ENCODE data around the gene RAB31.

DNA sequence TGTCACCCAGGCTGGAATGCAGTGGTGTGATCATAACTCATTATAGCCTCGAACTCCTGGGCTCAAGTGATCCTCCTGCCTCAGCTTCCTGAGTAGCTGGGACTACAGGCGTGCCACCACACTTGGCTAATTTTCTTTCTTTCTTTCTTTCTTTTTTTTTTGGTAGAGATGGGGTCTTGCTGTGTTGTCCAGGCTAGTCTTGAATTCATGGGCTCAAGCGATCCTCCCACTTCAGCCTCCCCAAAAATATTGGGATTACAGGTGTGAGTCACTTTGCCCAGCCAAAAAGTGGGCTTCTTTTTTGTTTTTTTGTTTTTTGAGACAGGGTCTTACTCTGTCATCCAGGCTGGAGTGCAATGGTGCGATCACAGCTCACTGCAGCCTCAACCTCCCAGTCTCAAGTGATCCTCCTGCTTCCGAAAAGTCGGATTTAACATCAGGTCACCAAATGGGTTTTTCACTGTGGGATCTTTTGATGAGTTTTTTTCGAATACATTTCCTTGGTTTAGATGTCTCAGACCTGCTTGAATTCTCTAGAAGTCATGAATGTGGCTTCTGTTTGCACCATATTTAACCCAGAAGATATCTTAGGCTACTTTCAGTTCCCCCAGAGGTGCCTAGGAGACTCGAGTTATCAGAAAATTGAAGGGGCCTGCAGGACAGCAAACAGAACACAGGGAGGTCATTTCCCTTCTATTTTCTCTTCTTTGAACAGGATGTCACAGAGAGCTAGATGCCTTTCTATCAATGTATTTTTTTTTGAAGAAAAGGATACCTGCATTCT lies 8.9 kb downstream of the RAB31 start:
- TF ChIP-seq EP300 (IDR thresholded peaks at IDR 0.05) (no peak), POLR2A (IDR thresholded peaks at IDR 0.05) (no peak), POLR2AphosphoS5 (IDR thresholded peaks at IDR 0.05) (no peak)
- TF ChIP-seq, protein P1, sequence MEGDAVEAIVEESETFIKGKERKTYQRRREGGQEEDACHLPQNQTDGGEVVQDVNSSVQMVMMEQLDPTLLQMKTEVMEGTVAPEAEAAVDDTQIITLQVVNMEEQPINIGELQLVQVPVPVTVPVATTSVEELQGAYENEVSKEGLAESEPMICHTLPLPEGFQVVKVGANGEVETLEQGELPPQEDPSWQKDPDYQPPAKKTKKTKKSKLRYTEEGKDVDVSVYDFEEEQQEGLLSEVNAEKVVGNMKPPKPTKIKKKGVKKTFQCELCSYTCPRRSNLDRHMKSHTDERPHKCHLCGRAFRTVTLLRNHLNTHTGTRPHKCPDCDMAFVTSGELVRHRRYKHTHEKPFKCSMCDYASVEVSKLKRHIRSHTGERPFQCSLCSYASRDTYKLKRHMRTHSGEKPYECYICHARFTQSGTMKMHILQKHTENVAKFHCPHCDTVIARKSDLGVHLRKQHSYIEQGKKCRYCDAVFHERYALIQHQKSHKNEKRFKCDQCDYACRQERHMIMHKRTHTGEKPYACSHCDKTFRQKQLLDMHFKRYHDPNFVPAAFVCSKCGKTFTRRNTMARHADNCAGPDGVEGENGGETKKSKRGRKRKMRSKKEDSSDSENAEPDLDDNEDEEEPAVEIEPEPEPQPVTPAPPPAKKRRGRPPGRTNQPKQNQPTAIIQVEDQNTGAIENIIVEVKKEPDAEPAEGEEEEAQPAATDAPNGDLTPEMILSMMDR (IDR thresholded peaks at IDR 0.05): no peak
